ENCODE measurements around the gene BRWD1.

DNA sequence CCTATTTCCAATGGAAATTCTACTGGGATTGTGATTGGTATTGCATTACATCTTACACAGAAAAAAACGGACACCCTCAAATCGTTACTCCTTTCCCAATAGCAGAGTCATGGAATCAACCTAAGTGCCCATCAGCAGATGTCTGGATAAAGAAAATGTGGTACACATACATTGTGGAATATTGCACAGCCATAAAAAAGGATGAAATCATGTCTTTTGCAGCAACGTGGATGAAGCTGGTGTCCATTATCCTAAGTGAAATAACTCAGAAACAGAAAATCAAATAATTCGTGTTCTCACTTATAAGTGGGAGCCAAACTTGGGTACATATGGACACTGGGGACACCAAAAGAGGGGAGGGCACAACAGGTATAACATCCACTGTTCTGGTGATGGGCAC lies 21.2 kb upstream of the BRWD1 start:
- TF ChIP-seq, protein P1, sequence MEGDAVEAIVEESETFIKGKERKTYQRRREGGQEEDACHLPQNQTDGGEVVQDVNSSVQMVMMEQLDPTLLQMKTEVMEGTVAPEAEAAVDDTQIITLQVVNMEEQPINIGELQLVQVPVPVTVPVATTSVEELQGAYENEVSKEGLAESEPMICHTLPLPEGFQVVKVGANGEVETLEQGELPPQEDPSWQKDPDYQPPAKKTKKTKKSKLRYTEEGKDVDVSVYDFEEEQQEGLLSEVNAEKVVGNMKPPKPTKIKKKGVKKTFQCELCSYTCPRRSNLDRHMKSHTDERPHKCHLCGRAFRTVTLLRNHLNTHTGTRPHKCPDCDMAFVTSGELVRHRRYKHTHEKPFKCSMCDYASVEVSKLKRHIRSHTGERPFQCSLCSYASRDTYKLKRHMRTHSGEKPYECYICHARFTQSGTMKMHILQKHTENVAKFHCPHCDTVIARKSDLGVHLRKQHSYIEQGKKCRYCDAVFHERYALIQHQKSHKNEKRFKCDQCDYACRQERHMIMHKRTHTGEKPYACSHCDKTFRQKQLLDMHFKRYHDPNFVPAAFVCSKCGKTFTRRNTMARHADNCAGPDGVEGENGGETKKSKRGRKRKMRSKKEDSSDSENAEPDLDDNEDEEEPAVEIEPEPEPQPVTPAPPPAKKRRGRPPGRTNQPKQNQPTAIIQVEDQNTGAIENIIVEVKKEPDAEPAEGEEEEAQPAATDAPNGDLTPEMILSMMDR (IDR thresholded peaks at IDR 0.05 in 8 of 11, conservative IDR thresholded peaks at IDR 0.05 in 3 of 11) = no peak
- TF ChIP-seq POLR2AphosphoS5 (IDR thresholded peaks at IDR 0.05) = no peak
